Adrenal gland (tissue), 12 donors: ENCODE data around the gene KLF3. TPM values are rescaled to one million over a fixed set of nuclear protein-coding genes. Genes with fewer than 3 reads are reported as not detected.

Source experiments
- DNase-seq, 7 donors: peaks; one replicate each; pipeline ENCODE4 v3.0.0-alpha.2; 2019 to 2020
- H3K27ac ChIP-seq, 5 donors: fragments of 200-600 bp; sonication (generic) in 4 of 5; 1 replicate in 3 of 5; 2 replicates in 2 of 5; pipeline versions ENCODE4 v1.5.1 to v1.8.0; 2016 to 2020; ENCODE audit warnings: mild to moderate bottlenecking in 1 of 5
- H3K27me3 ChIP-seq: fragments of 200-600 bp; 2 replicates; pipeline ENCODE4 v1.8.0; 2021
- H3K36me3 ChIP-seq, 2 donors: fragments of 200-600 bp; replicated peaks in 1 of 2; 1 replicate in 1 of 2; 2 replicates in 1 of 2; pipeline versions ENCODE4 v1.5.1 to v1.8.0; 2018 to 2022
- H3K4me1 ChIP-seq, 2 donors: fragments of 200-600 bp; replicated peaks in 1 of 2; 1 replicate in 1 of 2; 2 replicates in 1 of 2; pipeline versions ENCODE4 v1.5.1 to v1.8.0; 2018 to 2021
- H3K4me3 ChIP-seq, 4 donors: fragments of 200-600 bp; sonication (generic) in 3 of 4; one replicate each; pipeline ENCODE4 v1.5.1; 2016 to 2018
- H3K9me3 ChIP-seq, 3 donors: fragments of 200-600 bp; sonication (generic) in 1 of 3; replicated peaks in 1 of 3; 1 replicate in 2 of 3; 2 replicates in 1 of 3; pipeline versions ENCODE4 v1.5.1 to v1.8.0; 2016 to 2021
- POLR2A ChIP-seq, 2 donors: fragments of 450-650 bp; IDR thresholded peaks; one replicate each; pipeline ENCODE4 v1.6.1; 2017; ENCODE audit warnings: antibody characterized with exemption in 2 of 2, mild to moderate bottlenecking in 2 of 2, moderate library complexity in 1 of 2
- WGBS, 4 donors: extraction: QIAGEN DNeasy Blood & Tissue Kit in 2 of 4; methylation state at CpG; one replicate each; pipeline versions ENCODE4 v1.1.5 to v1.1.7; 2013 to 2017; 5-methylcytosine and 5-hydroxymethylcytosine counted together
- intact Hi-C, 2 donors: fragments of 100-400 bp; cut with DNase I; formaldehyde crosslinking; loops; one replicate each; pipeline versions ENCODE4 v1.14.1 to v1.15.0; 2022 to 2023
- polyA plus RNA-seq, 3 donors: library from polyadenylated mRNA; stranded (reverse); fragments of 200-250 nt in 2 of 3; fragments of 350-450 nt in 1 of 3; fragmentation: Illumina TruSeq in 1 of 3; extraction: RNeasy Lipid Tissue Mini Kit (QIAGEN cat#74804) in 1 of 3; gene quantifications; one replicate each; pipeline ENCODE4 v1.2.3, GENCODE V29; 2013 to 2014
- total RNA-seq, 9 donors: library from RNA; depleted of rRNA in 4 of 9; stranded (reverse); fragments of >200 nt in 4 of 9; fragments of 120-200 nt in 1 of 9; fragmentation: NEBNext Ultra II Directional in 1 of 9; extraction: Animal tissue kit (Norgen Biotek cat#: 25700) in 1 of 9; gene quantifications; one replicate each; pipeline versions ENCODE4 v1.1.0 to v1.2.4, GENCODE V29; 2013 to 2023
- TF ChIP-seq, protein P1 (sequence below), 6 experiments: fragments of 450-650 bp in 4 of 6; fragments of 200-600 bp in 2 of 6; sonication (generic) in 1 of 6; IDR thresholded peaks; 1 replicate in 5 of 6; 2 replicates in 1 of 6; pipeline versions ENCODE4 v1.5.1 to v1.8.0; 2016 to 2021; ENCODE audit warnings: antibody characterized with exemption in 6 of 6, mild to moderate bottlenecking in 2 of 6, moderate library complexity in 1 of 6
- donor health status: healthy with polysubstance abuse.
- donor health status: Bipolar disorder and iron deficiency.
- donor health status: DM: yes; HTN: yes; CAD: no.
- donor health status: DM: no; HTN: no; CAD: no.
- donor health status: DM: no; HTN: no; CAD: no.
- donor health status: DM: yes; HTN: yes; CAD: no.

The KLF3 gene
- total and polyA plus RNA-seq, 12 donors, result 10.1 to 45.7 (median 38.0) TPM

DNA sequence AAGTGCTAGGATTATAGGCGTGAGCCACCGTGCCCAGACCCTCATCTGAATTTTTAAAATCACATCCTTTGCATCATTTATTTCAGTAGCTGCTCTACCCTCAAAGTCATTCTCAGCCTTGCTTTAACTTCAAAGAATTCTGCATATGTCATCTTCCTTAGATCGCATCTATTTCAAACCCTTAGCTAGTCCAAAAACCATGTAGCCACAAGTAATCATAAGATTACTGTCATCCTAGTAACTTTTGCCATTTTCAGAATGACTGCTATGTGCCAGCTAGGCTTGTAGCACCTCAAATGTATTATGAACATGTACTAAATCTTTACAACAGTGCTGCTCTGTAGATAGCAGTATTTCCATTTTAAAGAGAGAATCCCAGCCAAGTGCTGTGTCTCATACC is 45.5 kb upstream of the KLF3 start:
- no peak for DNase-seq
- Histone ChIP-seq H3K36me3 (no peaks in the 10 kb centered on the region), H3K9me3 (no peaks in the 10 kb centered on the region), H3K4me1 (peaks cover 0 to 7% of the 10 kb centered on the region in 2 donors), H3K27me3 (no peaks in the 10 kb centered on the region), H3K27ac (no peak overlapping the region), H3K4me3 (no peak overlapping the region)
- no peak for TF ChIP-seq POLR2A (IDR thresholded peaks at IDR 0.05)
- TF ChIP-seq, protein P1, sequence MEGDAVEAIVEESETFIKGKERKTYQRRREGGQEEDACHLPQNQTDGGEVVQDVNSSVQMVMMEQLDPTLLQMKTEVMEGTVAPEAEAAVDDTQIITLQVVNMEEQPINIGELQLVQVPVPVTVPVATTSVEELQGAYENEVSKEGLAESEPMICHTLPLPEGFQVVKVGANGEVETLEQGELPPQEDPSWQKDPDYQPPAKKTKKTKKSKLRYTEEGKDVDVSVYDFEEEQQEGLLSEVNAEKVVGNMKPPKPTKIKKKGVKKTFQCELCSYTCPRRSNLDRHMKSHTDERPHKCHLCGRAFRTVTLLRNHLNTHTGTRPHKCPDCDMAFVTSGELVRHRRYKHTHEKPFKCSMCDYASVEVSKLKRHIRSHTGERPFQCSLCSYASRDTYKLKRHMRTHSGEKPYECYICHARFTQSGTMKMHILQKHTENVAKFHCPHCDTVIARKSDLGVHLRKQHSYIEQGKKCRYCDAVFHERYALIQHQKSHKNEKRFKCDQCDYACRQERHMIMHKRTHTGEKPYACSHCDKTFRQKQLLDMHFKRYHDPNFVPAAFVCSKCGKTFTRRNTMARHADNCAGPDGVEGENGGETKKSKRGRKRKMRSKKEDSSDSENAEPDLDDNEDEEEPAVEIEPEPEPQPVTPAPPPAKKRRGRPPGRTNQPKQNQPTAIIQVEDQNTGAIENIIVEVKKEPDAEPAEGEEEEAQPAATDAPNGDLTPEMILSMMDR (IDR thresholded peaks at IDR 0.05), result no peak
- intact Hi-C loops, result no loop called here
- WGBS, 4 donors, result 90 to 100% (median 92%) methylated on average over 3 of the region's 3 CpGs

DNA sequence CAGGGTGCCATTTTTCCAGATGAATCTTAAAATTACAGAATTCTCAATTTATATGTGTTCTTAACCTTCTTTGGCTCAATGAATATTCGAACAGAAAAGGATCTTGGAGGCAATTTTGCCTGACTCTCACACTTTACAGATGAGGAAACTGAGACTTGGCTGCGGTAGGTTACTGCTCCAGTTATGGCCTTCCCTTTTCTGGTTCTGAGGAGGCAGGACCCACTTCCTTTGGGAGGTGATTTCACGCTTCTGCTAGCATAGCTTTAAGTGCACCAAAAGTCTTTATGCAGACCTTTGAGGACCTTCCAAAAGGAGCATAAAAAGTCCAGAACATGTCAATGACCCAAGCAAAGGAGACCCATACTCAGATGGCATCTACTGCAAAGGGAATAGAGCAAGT is 44.7 kb upstream of the KLF3 start:
- intact Hi-C loops, result no loop called here
- 82 to 86% (median 86%) methylated on average over 3 of the region's 3 CpGs for WGBS, 4 donors
- H3K9me3 ChIP-seq, result no peaks in the 10 kb centered on the region
- no peaks in the 10 kb centered on the region for H3K27me3 ChIP-seq
- H3K27ac ChIP-seq, result no peak overlapping the region
- H3K36me3 ChIP-seq, result no peaks in the 10 kb centered on the region
- TF ChIP-seq, protein P1 (IDR thresholded peaks at IDR 0.05), result no peak
- TF ChIP-seq POLR2A (IDR thresholded peaks at IDR 0.05), result no peak
- H3K4me1 ChIP-seq, result no peaks in the 10 kb centered on the region
- DNase-seq, result no peak
- no peak overlapping the region for H3K4me3 ChIP-seq

DNA sequence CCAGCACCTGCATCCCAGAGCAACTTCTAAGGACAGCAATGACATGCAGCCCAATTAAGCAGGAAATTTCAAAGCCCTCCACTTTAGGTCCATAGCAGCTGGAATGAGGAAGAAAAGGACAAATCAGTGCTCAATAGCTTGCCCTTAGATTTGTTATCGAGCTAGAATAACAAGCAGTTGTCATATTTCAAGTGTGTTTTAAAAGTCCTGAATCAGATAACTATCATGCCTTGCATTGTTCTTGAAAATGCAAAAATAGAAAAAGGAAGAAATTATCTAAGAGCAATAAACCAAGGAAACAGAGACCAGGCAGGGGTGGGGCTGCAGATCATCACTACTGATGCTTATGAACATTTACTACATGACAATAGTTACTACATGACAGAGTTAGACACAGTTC is 43.9 kb upstream of the KLF3 start:
- Histone ChIP-seq H3K36me3 (no peaks in the 10 kb centered on the region), H3K4me1 (no peaks in the 10 kb centered on the region), H3K27ac (no peak overlapping the region), H3K27me3 (no peaks in the 10 kb centered on the region), H3K9me3 (no peaks in the 10 kb centered on the region), H3K4me3 (no peak overlapping the region)
- 71 to 77% (median 72%) methylated on average over 1 of the region's 1 CpG for WGBS, 4 donors
- DNase-seq, result no peak
- TF ChIP-seq, protein P1 (IDR thresholded peaks at IDR 0.05), result no peak
- no peak for TF ChIP-seq POLR2A (IDR thresholded peaks at IDR 0.05)
- intact Hi-C loops, result no loop called here

DNA sequence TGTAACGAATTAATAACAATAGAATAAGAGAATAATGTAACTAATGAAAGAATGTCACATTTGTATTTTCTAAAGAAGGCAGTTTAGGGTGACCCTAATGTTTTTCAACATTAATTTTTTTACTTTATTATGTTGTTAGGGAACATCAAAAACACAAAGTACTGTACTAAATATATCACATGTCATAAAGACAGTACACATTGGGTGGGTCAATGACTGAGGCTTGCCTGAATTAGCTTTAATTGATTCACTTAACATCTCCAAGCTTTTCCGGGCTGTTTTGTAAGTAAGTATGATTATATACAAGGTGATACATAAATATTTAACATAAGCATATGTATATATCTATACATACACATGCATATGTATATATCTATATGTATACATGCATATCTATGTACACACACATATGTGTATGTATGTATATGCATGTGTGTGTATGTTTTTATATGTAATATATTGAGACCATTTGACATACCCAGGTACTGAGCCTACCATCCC is 43.4 kb upstream of the KLF3 start:
- intact Hi-C loops, result no loop called here
- Histone ChIP-seq H3K4me1 (no peaks in the 10 kb centered on the region), H3K4me3 (no peak overlapping the region), H3K9me3 (no peaks in the 10 kb centered on the region), H3K27ac (no peak overlapping the region), H3K27me3 (no peaks in the 10 kb centered on the region), H3K36me3 (no peaks in the 10 kb centered on the region)
- no peak for TF ChIP-seq POLR2A (IDR thresholded peaks at IDR 0.05)
- 78 to 91% (median 88%) methylated on average over 2 of the region's 2 CpGs for WGBS, 4 donors
- no peak for DNase-seq

DNA sequence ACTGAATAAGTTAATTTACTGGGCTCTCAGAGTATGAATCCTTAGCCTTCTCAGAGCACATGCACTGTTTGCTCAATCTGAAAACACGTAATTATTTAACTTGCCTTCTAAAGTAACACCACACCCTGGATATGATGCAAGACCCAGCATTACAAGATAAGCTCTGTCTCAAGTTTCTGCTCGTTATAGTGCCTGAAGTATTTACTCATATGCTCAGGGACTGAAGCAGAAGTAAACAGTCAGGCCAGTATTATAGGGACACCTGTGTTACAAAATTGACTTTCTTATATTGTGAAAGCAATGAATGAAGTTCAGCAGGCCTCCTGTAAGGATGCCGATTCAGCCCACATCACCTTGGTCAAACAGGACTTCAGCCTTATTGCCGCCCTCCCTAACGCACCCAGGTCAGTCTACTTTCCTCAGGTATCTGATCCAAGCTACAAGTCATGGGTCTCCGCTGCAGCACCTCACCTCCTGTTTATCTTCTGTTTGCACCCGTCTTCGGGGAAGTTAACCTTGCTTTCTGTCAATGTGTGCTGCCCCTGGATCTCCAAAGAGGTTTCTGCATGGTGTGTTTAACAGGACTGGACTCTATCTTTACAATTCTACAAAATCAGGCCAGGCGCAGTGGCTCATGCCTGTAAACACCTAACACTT is 42.8 kb upstream of the KLF3 start:
- no peak overlapping the region for H3K27ac ChIP-seq
- peak in 1 of 7 donors; percentile 30 for DNase-seq
- no peaks in the 10 kb centered on the region for H3K4me1 ChIP-seq
- TF ChIP-seq, protein P1 (IDR thresholded peaks at IDR 0.05), result no peak
- TF ChIP-seq POLR2A (IDR thresholded peaks at IDR 0.05), result no peak
- intact Hi-C loops, result no loop called here
- no peaks in the 10 kb centered on the region for H3K27me3 ChIP-seq
- WGBS, 4 donors, result 80 to 84% (median 81%) methylated on average over 9 of the region's 9 CpGs
- no peaks in the 10 kb centered on the region for H3K9me3 ChIP-seq
- no peaks in the 10 kb centered on the region for H3K36me3 ChIP-seq
- no peak overlapping the region for H3K4me3 ChIP-seq
